Measurements from ENCODE around the gene GRIA3. TPM values are rescaled to one million over a fixed set of nuclear protein-coding genes. Genes with fewer than 3 reads are reported as not detected.
A peak's percentile ranks its signal among the peaks of the same experiment; 100 is the strongest.

The GRIA3 gene
- total RNA-seq, 1 donor from 2014 or later, result 3.7 TPM

- Histone ChIP-seq H3K27me3 (ENCODE audit: low read depth) (peaks cover 6% of the 10 kb centered on the region), H3K36me3 (no peaks in the 10 kb centered on the region), H3K4me1 (no peaks in the 10 kb centered on the region), H3K4me3 (no peak overlapping the region), H3K27ac (replicated peaks) (no peak overlapping the region), H3K9me3 (replicated peaks) (no peaks in the 10 kb centered on the region)
- TF ChIP-seq CTCF (IDR thresholded peaks at IDR 0.05; ENCODE audit: borderline replicate concordance), result no peak
- no peak for DNase-seq
- intact Hi-C loops (cut with micrococcal nuclease), result no loop called here
These were observed 2.7 kb upstream of the GRIA3 start for GRCh38 chrX:123181233-123181914.

- intact Hi-C loops (cut with micrococcal nuclease), result no loop called here
These were observed 793 bp downstream of the GRIA3 start for GRCh38 chrX:123184866-123185276.

GRCh38 chrX:123185721-123186120, 1.6 kb downstream of the GRIA3 start:
- Histone ChIP-seq H3K4me1 (no peaks in the 10 kb centered on the region), H3K4me3 (peak overlapping the region; percentile 60), H3K9me3 (replicated peaks) (no peaks in the 10 kb centered on the region), H3K27me3 (ENCODE audit: low read depth) (peaks cover 6% of the 10 kb centered on the region), H3K36me3 (no peaks in the 10 kb centered on the region), H3K27ac (replicated peaks) (no peak overlapping the region)
- TF ChIP-seq CTCF (IDR thresholded peaks at IDR 0.05; ENCODE audit: borderline replicate concordance), result no peak
- no peak for DNase-seq
- intact Hi-C loops (cut with micrococcal nuclease), result no loop called here

More at GRCh38 chrX:123184866-123185276, 793 bp downstream of the GRIA3 start:
- no peak for TF ChIP-seq CTCF (IDR thresholded peaks at IDR 0.05; ENCODE audit: borderline replicate concordance)
- Histone ChIP-seq H3K36me3 (no peaks in the 10 kb centered on the region), H3K4me1 (no peaks in the 10 kb centered on the region), H3K27ac (replicated peaks) (no peak overlapping the region), H3K9me3 (replicated peaks) (no peaks in the 10 kb centered on the region), H3K27me3 (ENCODE audit: low read depth) (peaks cover 6% of the 10 kb centered on the region), H3K4me3 (peak overlapping the region; percentile 60)
- DNase-seq, result no peak

- intact Hi-C loops (cut with micrococcal nuclease), result no loop called here
- Histone ChIP-seq H3K27me3 (ENCODE audit: low read depth) (peaks cover 6% of the 10 kb centered on the region), H3K36me3 (no peaks in the 10 kb centered on the region), H3K27ac (replicated peaks) (no peak overlapping the region), H3K4me1 (no peaks in the 10 kb centered on the region), H3K4me3 (no peak overlapping the region), H3K9me3 (replicated peaks) (no peaks in the 10 kb centered on the region)
- no peak for DNase-seq
- TF ChIP-seq CTCF (IDR thresholded peaks at IDR 0.05; ENCODE audit: borderline replicate concordance), result no peak
These were observed 2.7 kb downstream of the GRIA3 start for GRCh38 chrX:123186801-123187200.

- Histone ChIP-seq H3K4me1 (no peaks in the 10 kb centered on the region), H3K27me3 (ENCODE audit: low read depth) (peaks cover 6% of the 10 kb centered on the region), H3K36me3 (no peaks in the 10 kb centered on the region), H3K4me3 (no peak overlapping the region), H3K9me3 (replicated peaks) (no peaks in the 10 kb centered on the region), H3K27ac (replicated peaks) (no peak overlapping the region)
- intact Hi-C loops (cut with micrococcal nuclease), result no loop called here
- no peak for DNase-seq
- TF ChIP-seq CTCF (IDR thresholded peaks at IDR 0.05; ENCODE audit: borderline replicate concordance), result no peak
These were observed 4.0 kb downstream of the GRIA3 start for GRCh38 chrX:123188081-123188480.
